GM19455 (cell line): ENCODE measurements around the gene PIGQ.

Experiments used
- ATAC-seq: cut with Tn5 transposase; IDR thresholded peaks from one replicate; pipeline ENCODE4 v1.9.1; 2021; ENCODE audit not compliant: unreplicated experiment

PIGQ gene

DNA sequence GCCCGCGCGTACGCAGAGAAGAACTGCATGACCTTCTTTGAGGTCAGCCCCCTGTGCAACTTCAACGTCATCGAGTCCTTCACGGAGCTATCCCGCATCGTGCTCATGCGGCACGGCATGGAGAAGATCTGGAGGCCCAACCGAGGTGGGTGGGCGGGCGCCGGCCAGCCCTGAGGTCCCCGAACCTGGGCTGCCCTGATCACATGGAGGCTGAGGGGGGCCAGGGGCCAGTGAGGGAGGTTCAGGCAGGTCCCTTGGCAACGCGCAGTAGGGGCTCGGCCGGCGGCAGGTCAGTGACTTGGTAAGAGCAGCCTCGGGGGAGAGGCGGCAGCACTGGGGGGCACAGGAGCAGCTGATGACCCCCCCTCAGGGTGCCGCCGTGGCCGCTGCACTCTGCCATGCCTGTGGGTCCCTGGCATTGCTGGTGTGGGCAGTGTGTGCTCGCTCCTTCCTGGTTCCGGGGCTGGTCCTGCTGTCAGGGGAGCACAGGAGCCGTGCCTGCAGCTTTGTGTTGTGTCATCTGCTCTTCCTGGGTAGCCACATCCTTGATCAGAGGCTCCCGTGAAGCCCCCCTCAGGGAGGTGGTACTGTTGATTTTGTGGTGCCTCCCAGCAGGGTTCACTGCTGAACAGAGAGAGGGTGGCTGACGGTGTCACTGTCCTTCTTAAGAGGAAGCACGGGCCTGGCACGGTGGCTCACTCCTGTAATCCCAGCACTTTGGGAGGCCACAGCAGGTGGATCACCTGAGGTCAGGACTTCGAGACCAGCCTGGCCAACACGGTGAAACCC lies 56.4 kb downstream of the PIGQ start:
- no peak for ATAC-seq

GRCh38 chr16:626787-627453 lies 57.2 kb downstream of the PIGQ start:
- no peak for ATAC-seq

- no peak for ATAC-seq
Observed at GRCh38 chr16:627454-628239, 57.9 kb downstream of the PIGQ start.

DNA sequence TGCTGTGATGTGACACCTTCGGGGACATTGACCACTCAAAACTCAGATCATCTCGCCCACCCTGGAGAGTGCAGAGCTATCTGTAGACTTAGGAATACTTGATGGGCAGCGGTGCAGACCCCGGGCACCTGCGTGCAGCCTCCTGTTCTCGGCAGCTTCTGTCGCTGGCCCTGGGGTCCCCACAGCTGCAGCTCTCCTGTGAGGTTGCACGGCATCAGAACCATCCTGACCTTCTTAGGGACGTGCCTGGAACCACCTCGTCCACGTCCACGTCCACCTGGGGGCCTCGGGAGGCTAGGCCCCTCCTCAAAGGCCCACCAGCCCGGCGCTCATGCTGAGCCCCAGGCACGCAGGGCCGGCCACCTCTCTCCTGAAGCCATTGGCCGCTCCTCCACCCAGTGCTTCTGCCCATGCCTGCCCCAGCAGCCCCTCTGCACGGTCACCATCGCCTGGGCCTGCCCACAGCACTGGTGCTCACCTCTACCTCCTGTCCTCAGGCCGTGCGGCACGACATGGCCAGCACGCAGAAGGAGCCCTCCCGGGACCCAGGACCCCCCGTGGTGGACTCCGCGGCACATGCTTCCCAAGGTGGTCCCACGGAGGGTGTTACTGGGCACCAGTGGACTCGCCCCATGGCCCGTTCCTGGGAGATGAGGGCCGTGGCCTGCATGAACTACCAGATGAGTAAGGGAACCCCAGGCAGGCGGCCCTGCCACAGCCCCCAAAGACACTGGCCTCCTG lies 58.7 kb downstream of the PIGQ start:
- no peak for ATAC-seq

DNA sequence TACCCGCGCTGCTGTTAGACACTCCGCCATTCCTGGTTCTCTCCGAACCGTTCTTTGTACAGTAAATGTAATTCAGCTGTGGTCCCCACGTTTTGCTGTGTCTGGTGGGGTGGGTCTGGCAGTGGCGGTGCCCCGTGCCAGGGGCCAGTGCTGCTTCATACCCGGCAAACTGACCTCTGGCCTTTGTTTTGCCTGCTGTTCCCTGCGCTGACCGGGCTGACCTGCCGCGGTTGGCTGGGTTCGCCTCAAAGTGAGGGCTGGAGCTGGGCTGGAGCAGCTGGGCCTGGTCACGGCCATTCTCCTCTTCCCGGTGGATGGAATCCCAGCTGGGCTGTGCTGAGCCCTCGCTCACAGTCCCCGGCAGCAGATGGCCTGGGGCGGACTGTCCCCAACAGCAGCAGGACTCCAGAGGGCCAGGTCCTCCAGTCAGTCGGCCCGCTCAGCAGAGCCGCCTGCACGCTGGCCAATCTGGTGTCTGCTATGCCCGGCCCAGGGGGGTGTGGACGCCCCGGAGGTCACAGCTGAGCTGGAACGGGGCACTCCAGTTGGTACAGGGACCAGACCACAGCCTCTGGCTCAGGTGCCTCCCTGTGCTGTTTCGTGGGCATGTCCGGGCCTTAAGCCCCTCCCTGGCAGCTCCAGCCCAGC lies 59.5 kb downstream of the PIGQ start:
- ATAC-seq = no peak

- ATAC-seq = no peak
Observed at GRCh38 chr16:629833-630248, 60.1 kb downstream of the PIGQ start.

GRCh38 chr16:630249-630814 lies 60.6 kb downstream of the PIGQ start:
- ATAC-seq = no peak

DNA sequence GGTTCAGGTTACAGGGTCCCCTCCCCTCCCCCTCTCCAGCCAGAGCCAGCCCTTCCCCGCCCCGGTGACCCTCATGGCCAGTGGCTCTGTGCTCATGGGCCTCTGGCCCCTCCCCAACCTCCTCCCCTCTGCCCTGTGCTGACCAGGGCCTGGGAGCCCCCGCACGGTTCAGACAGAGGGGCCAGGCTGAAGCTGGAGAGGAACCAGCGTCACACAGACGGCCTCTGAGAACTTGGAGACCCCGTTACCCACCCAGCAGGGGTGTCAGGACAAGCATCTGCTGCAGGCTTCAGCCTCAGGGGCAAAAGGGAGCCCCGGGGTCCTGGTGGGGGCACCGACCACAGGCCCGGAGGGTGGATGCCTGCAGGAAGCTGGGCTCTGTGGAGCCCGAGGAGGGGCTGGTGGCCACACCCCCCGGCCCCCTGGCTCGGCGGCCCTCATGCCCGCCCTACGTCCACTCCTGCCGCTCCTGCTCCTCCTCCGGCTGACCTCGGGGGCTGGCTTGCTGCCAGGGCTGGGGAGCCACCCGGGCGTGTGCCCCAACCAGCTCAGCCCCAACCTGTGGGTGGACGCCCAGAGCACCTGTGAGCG lies 61.1 kb downstream of the PIGQ start, which contains the start of gene WFIKKN1:
WFIKKN1 (plus strand) TSS at position 171 of the 591 bp plus-strand sequence; CDS start at position 440, 269 bp downstream.
- ATAC-seq = no peak

DNA sequence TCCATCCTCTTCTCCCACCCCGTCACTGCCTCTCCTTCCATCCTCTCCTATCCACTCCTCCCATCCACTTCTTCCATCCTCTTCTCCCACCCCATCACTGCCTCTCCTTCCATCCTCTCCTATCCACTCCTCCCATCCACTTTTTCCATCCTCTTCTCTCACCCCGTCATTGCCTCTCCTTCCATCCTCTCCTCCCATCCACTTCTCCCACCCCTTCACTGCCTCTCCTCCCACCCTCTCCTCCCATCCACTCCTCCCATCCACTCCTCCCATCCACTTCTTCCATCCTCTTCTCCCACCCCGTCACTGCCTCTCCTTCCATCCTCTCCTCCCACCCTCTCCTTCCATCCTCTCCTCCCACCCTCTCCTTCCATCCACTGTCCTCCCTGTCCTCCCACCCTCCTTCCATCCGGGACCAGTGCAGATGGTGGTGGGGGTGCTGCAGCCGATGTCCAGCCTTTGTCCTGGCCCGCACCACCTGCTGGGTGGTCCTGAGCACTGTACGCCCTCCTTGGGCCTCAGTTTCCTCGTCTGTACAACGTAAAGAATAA lies 62.1 kb downstream of the PIGQ start:
- ATAC-seq = no peak

DNA sequence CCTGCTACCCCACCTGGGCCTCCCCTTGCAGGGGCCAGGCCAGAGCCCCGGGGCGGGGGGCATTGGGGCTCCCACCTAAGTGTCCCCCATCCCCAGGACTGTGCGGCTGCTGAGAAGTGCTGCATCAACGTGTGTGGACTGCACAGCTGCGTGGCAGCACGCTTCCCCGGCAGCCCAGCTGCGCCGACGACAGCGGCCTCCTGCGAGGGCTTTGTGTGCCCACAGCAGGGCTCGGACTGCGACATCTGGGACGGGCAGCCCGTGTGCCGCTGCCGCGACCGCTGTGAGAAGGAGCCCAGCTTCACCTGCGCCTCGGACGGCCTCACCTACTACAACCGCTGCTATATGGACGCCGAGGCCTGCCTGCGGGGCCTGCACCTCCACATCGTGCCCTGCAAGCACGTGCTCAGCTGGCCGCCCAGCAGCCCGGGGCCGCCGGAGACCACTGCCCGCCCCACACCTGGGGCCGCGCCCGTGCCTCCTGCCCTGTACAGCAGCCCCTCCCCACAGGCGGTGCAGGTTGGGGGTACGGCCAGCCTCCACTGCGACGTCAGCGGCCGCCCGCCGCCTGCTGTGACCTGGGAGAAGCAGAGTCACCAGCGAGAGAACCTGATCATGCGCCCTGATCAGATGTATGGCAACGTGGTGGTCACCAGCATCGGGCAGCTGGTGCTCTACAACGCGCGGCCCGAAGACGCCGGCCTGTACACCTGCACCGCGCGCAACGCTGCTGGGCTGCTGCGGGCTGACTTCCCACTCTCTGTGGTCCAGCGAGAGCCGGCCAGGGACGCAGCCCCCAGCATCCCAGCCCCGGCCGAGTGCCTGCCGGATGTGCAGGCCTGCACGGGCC lies 62.9 kb downstream of the PIGQ start:
- ATAC-seq = no peak

- no peak for ATAC-seq
Observed at GRCh38 chr16:633336-634050, 63.7 kb downstream of the PIGQ start.
